Measurements from ENCODE around the gene PKD2L1.
"Not testable (repeated sequence)": the region's sequence is repeated elsewhere in the genome, so short reads cannot be mapped to it uniquely, and the experiment has no call there.

PKD2L1 gene

GRCh38 chr10:100286051-100287033 is 43.7 kb downstream of the PKD2L1 start, which contains the start of gene BLOC1S2:
Gene BLOC1S2 (minus strand): TSS chr10:100286680. CDS start chr10:100286659, 21 bp downstream.
- peak; percentile 7 to 65 for DNase-seq

GRCh38 chr10:100285326-100285725 is 44.7 kb downstream of the PKD2L1 start:
- DNase-seq: not testable (repeated sequence)

- no peak for DNase-seq
These were observed 47.1 kb downstream of the PKD2L1 start for GRCh38 chr10:100282907-100283306.

- not testable (repeated sequence) for DNase-seq
These were observed 53.1 kb downstream of the PKD2L1 start for GRCh38 chr10:100276971-100277370.

- DNase-seq: peak; percentile 4 to 10
These were observed 62.6 kb downstream of the PKD2L1 start, which contains the start of gene CWF19L1 for GRCh38 chr10:100267239-100268104. Gene CWF19L1 (minus strand): TSS chr10:100267638. CDS start chr10:100267593, 45 bp downstream.

GRCh38 chr10:100265821-100266485 is 64.1 kb downstream of the PKD2L1 start:
- no peak for DNase-seq

GRCh38 chr10:100254191-100254590 is 75.8 kb downstream of the PKD2L1 start:
- no peak for DNase-seq

GRCh38 chr10:100253041-100253440 is 77.0 kb downstream of the PKD2L1 start:
- DNase-seq: no peak

- no peak for DNase-seq
These were observed 81.2 kb downstream of the PKD2L1 start for GRCh38 chr10:100248820-100249219.

GRCh38 chr10:100245484-100246220 is 84.4 kb downstream of the PKD2L1 start:
- no peak for DNase-seq

GRCh38 chr10:100239851-100240250 is 90.2 kb downstream of the PKD2L1 start:
- no peak for DNase-seq

GRCh38 chr10:100238429-100238828 is 91.6 kb downstream of the PKD2L1 start:
- no peak for DNase-seq
